Naive B cell (primary cell): ENCODE results near the gene UMODL1. TPM values are rescaled to one million over a fixed set of nuclear protein-coding genes. Genes with fewer than 3 reads are reported as not detected.

Experiments
- ATAC-seq, 2 donors: fragments of 150-1000 bp; cut with Tn5 transposase; 2 replicates each; pipeline ENCODE4 v1.10.0; 2021; ENCODE audit warnings: low read depth in 2 of 2, mild to moderate bottlenecking in 2 of 2, moderate library complexity in 2 of 2
- DNase-seq: peaks from one replicate; pipeline ENCODE4 v3.0.0; 2022
- H3K27ac Mint-ChIP-seq, 6 donors: one replicate each; pipeline ENCODE4 v1.8.0; 2020 to 2022; ENCODE audit warnings: mild to moderate bottlenecking in 6 of 6, mixed read lengths in 6 of 6, moderate library complexity in 5 of 6, inconsistent platforms in 2 of 6
- H3K27me3 Mint-ChIP-seq, 3 donors: one replicate each; pipeline ENCODE4 v1.8.0; 2021 to 2022; ENCODE audit warnings: mixed read lengths in 3 of 3, mild to moderate bottlenecking in 1 of 3
- H3K36me3 Mint-ChIP-seq, 2 donors: one replicate each; pipeline ENCODE4 v1.8.0; 2020 to 2022; ENCODE audit warnings: mixed read lengths in 2 of 2, inconsistent platforms in 1 of 2, mild to moderate bottlenecking in 1 of 2
- H3K4me1 Mint-ChIP-seq, 3 donors: one replicate each; pipeline ENCODE4 v1.8.0; 2020 to 2022; ENCODE audit warnings: mixed read lengths in 3 of 3, inconsistent platforms in 1 of 3, mild to moderate bottlenecking in 1 of 3, moderate library complexity in 1 of 3
- H3K4me3 Mint-ChIP-seq, 8 donors: one replicate each; pipeline ENCODE4 v1.8.0; 2020 to 2022; ENCODE audit warnings: mild to moderate bottlenecking in 8 of 8, mixed read lengths in 8 of 8, moderate library complexity in 8 of 8, inconsistent platforms in 2 of 8
- H3K9me3 Mint-ChIP-seq, 7 donors: one replicate each; pipeline ENCODE4 v1.8.0; 2020 to 2022; ENCODE audit warnings: mixed read lengths in 7 of 7, mild to moderate bottlenecking in 5 of 7, inconsistent platforms in 2 of 7, moderate library complexity in 1 of 7
- polyA plus RNA-seq, 6 donors: library from polyadenylated mRNA; unstranded; fragments of 300-500 nt; fragmentation: Illumina TruSeq; gene quantifications; one replicate each; pipeline ENCODE4 v1.2.3, GENCODE V29; 2021; ENCODE audit warnings: low read depth in 6 of 6

The UMODL1 gene
- polyA plus RNA-seq, 6 donors from 2014 or later = 0.04 to 0.17 (median 0.11) TPM; not detected in 2

- Mint-ChIP-seq H3K27ac (no peak overlapping the region), H3K27me3 (peaks cover 0 to 4% (median under 1%) of the 10 kb centered on the region in 3 donors), H3K4me1 (peaks cover 8 to 24% (median 11%) of the 10 kb centered on the region in 3 donors), H3K9me3 (no peaks in the 10 kb centered on the region), H3K36me3 (no peaks in the 10 kb centered on the region), H3K4me3 (no peak overlapping the region)
- no peak for DNase-seq
- no peak for ATAC-seq
These were observed 11.6 kb downstream of the UMODL1 start for GRCh38 chr21:42082501-42083360.

- ATAC-seq (no peak), DNase-seq (no peak)
- Mint-ChIP-seq H3K4me3 (no peak overlapping the region), H3K27me3 (peaks cover 0 to 6% (median 4%) of the 10 kb centered on the region in 3 donors), H3K9me3 (no peaks in the 10 kb centered on the region), H3K36me3 (no peaks in the 10 kb centered on the region), H3K27ac (peak overlapping the region in 1 of 6 donors; percentile 59), H3K4me1 (peaks cover 5 to 22% (median 7%) of the 10 kb centered on the region in 3 donors)
These were observed 12.2 kb downstream of the UMODL1 start for GRCh38 chr21:42083361-42083690.

GRCh38 chr21:42084079-42084478 is 13.0 kb downstream of the UMODL1 start:
- no peaks in the 10 kb centered on the region for H3K9me3 Mint-ChIP-seq
- H3K27me3 Mint-ChIP-seq = peaks cover 0 to 6% (median 4%) of the 10 kb centered on the region in 3 donors
- DNase-seq (no peak), ATAC-seq (no peak)
- peaks cover 4 to 26% (median 11%) of the 10 kb centered on the region in 3 donors for H3K4me1 Mint-ChIP-seq
- H3K36me3 Mint-ChIP-seq = no peaks in the 10 kb centered on the region
- no peak overlapping the region for H3K27ac Mint-ChIP-seq
- H3K4me3 Mint-ChIP-seq = no peak overlapping the region

DNA sequence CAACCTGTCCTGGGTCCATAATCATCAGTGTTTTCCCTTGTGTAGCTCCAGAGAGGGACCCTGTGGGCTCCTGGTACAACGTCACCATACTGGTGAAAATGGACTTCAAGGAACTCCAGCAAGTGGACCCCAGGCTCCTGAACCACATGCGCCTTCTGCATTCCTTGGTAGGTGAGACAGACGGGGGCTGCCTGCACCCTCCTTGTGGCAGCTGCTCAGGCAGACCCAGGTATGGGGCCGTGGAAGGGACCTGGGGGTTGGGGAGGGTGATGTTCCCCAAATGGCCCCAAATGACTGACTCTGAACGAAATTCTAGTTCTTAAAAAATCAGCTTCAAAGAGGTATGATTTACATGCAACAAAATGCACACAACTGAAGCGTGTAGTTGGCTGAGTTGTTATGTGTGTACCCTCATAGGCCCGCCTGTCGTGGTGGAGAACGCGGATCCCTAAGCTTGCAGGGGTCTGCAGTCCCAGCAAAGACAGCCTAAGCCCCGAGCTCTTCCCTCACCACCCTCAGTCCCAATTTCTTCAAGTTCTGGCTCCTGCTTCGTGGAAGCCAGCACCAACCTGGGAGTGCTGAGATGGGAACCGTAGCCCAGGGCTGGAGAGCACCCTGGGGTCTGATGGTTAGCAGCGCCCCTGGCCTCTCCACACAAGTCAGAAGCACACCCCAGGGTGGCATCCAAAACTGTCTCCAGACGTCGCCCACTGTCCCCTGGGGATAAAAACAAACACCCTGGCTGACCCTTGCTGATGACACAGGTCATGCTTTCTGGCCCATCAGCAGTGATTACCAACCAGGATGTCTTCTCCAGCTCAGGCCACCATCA is 14.3 kb downstream of the UMODL1 start:
- peaks cover 0 to 29% (median 13%) of the 10 kb centered on the region in 3 donors for H3K4me1 Mint-ChIP-seq
- no peak for DNase-seq
- no peaks in the 10 kb centered on the region for H3K36me3 Mint-ChIP-seq

GRCh38 chr21:42086969-42087368 is 15.9 kb downstream of the UMODL1 start:
- Mint-ChIP-seq H3K4me3 (no peak overlapping the region), H3K9me3 (no peaks in the 10 kb centered on the region), H3K27ac (peak overlapping the region in 2 of 6 donors; percentile 43 to 54), H3K27me3 (peaks cover 9 to 15% (median 13%) of the 10 kb centered on the region in 3 donors), H3K4me1 (peaks cover 0 to 29% (median 13%) of the 10 kb centered on the region in 3 donors), H3K36me3 (no peaks in the 10 kb centered on the region)
- no peak for ATAC-seq
- DNase-seq = no peak

More for the DNA sequence above, 14.3 kb downstream of the UMODL1 start:
- H3K27me3 Mint-ChIP-seq = peaks cover 0 to 9% (median 4%) of the 10 kb centered on the region in 3 donors
- ATAC-seq = no peak
- H3K4me3 Mint-ChIP-seq = no peak overlapping the region
- H3K27ac Mint-ChIP-seq = no peak overlapping the region
- H3K9me3 Mint-ChIP-seq = no peaks in the 10 kb centered on the region

DNA sequence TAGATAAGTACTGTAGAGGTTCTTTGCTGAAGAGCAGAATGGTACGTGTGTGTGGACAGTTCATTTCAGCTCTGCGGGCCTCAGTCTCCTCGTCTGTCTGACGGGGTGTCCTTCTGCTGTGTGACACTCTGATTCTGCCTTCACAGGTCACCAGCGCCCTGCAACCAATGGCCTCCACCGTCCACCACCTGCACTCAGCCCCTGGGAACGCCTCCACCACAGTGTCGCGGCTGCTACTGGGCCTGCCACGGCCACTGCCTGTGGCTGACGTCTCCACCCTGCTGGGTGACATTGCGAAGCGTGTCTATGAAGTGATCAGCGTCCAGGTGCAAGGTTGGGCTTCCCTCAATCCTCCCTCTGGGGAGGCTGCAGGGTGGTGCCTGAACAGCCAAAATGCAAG is 17.0 kb downstream of the UMODL1 start:
- H3K4me3 Mint-ChIP-seq = no peak overlapping the region
- H3K36me3 Mint-ChIP-seq = no peaks in the 10 kb centered on the region
- peaks cover 0 to 26% (median 13%) of the 10 kb centered on the region in 3 donors for H3K4me1 Mint-ChIP-seq
- H3K27me3 Mint-ChIP-seq = peaks cover 9 to 14% (median 12%) of the 10 kb centered on the region in 3 donors
- DNase-seq (no peak), ATAC-seq (no peak)
- H3K9me3 Mint-ChIP-seq = no peaks in the 10 kb centered on the region
- no peak overlapping the region for H3K27ac Mint-ChIP-seq

GRCh38 chr21:42088658-42089057 is 17.5 kb downstream of the UMODL1 start:
- Mint-ChIP-seq H3K4me1 (peaks cover 0 to 21% (median 13%) of the 10 kb centered on the region in 3 donors), H3K9me3 (no peaks in the 10 kb centered on the region), H3K27ac (peak overlapping the region in 1 of 6 donors; percentile 88), H3K27me3 (peaks cover 9 to 14% (median 12%) of the 10 kb centered on the region in 3 donors), H3K4me3 (no peak overlapping the region), H3K36me3 (no peaks in the 10 kb centered on the region)
- no peak for DNase-seq
- ATAC-seq = no peak

- Mint-ChIP-seq H3K36me3 (no peaks in the 10 kb centered on the region), H3K27ac (peak overlapping the region in 1 of 6 donors; percentile 44), H3K4me3 (no peak overlapping the region), H3K4me1 (peaks cover 0 to 20% (median 13%) of the 10 kb centered on the region in 3 donors), H3K27me3 (peaks cover 9 to 14% (median 12%) of the 10 kb centered on the region in 3 donors), H3K9me3 (no peaks in the 10 kb centered on the region)
- no peak for ATAC-seq
- no peak for DNase-seq
These were observed 18.0 kb downstream of the UMODL1 start for GRCh38 chr21:42089093-42089631.

DNA sequence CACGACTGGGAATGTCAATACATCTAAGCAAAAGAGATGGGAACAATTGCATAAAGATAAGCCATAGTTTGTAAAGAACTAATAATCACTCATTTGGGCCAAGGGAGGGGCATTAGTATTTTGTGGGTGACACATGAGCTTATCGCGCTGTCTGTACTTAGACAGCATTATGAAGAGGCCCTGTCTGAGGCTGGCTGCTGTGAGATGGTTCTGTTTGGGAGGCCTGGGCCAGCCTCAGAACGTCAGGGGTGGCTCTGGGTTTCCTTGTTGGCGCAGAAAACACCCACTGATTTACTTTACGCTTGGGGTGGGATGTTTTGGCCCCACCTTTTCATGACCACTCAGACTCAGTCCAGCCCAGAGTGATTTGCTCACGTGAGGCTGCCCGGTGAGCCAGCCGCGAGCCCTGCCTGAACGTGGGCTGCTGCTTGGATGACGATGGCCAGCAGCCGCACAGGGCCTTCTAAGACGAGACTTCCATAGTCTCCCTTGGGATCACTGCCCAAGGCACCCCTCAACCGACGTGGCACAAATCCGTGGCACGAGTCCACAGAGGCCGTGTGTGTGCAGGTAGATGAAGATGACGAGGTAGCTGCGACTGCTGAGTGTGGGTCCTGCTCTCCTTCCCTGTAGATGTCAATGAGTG is 18.7 kb downstream of the UMODL1 start:
- peaks cover 9 to 14% (median 12%) of the 10 kb centered on the region in 3 donors for H3K27me3 Mint-ChIP-seq
- peak overlapping the region in 1 of 6 donors; percentile 44 for H3K27ac Mint-ChIP-seq
- H3K9me3 Mint-ChIP-seq = peaks cover 0 to 5% (median 0%) of the 10 kb centered on the region in 7 donors
- DNase-seq (no peak), ATAC-seq (no peak)
- H3K4me3 Mint-ChIP-seq = no peak overlapping the region
- H3K4me1 Mint-ChIP-seq = peaks cover 0 to 20% (median 13%) of the 10 kb centered on the region in 3 donors
- H3K36me3 Mint-ChIP-seq = no peaks in the 10 kb centered on the region

GRCh38 chr21:42091899-42092508 is 20.9 kb downstream of the UMODL1 start:
- Mint-ChIP-seq H3K27me3 (peaks cover 9 to 14% (median 12%) of the 10 kb centered on the region in 3 donors), H3K4me1 (peaks cover 0 to 20% (median 13%) of the 10 kb centered on the region in 3 donors), H3K27ac (peak overlapping the region in 2 of 6 donors; percentile 66 to 77), H3K4me3 (peak overlapping the region in 2 of 8 donors; percentile 12 to 18), H3K36me3 (peaks cover 0 to 8% of the 10 kb centered on the region in 2 donors), H3K9me3 (peaks cover 0 to 10% (median 4%) of the 10 kb centered on the region in 7 donors)
- no peak for ATAC-seq
- DNase-seq = no peak

GRCh38 chr21:42092771-42093170 is 21.7 kb downstream of the UMODL1 start:
- Mint-ChIP-seq H3K36me3 (peaks cover 0 to 8% of the 10 kb centered on the region in 2 donors), H3K27ac (no peak overlapping the region), H3K9me3 (peaks cover 0 to 10% (median 4%) of the 10 kb centered on the region in 7 donors), H3K4me3 (no peak overlapping the region), H3K4me1 (peaks cover 0 to 20% (median 13%) of the 10 kb centered on the region in 3 donors), H3K27me3 (peaks cover 8 to 14% (median 12%) of the 10 kb centered on the region in 3 donors)
- DNase-seq (no peak), ATAC-seq (no peak)

DNA sequence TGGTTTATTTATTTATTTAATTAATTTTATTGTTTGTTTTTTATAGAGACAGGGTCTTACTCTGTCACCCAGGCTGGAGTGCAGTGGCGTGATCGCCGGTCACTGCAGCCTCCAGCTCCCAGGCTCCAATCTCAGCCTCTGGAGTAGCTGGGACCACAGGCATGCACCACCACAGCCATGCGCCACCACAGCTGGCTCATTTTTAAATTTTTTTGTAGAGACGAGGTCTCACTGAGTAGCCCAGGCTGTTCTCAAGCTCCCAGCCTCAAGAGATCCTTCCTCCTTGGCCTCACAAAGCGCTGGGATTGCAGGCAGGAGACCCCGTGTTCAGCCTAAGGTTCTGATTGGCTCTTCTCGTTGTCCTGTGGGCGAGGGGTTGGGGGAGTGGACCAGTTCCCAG is 22.1 kb downstream of the UMODL1 start:
- H3K27me3 Mint-ChIP-seq = peaks cover 4 to 14% (median 12%) of the 10 kb centered on the region in 3 donors
- no peak overlapping the region for H3K27ac Mint-ChIP-seq
- H3K4me3 Mint-ChIP-seq = no peak overlapping the region
- DNase-seq (no peak), ATAC-seq (no peak)
- H3K4me1 Mint-ChIP-seq = peaks cover 0 to 19% (median 13%) of the 10 kb centered on the region in 3 donors
- H3K9me3 Mint-ChIP-seq = peaks cover 0 to 10% (median 4%) of the 10 kb centered on the region in 7 donors
- peaks cover 0 to 8% of the 10 kb centered on the region in 2 donors for H3K36me3 Mint-ChIP-seq
